Naive thymus-derived CD4-positive, alpha-beta T cell (primary cell): ENCODE results near the gene HOXB3. TPM values are rescaled to one million over a fixed set of nuclear protein-coding genes. Genes with fewer than 3 reads are reported as not detected.
A peak's percentile ranks its signal among the peaks of the same experiment; 100 is the strongest.

Source experiments
- ATAC-seq: fragments of 150-1000 bp; cut with Tn5 transposase; 2 replicates; pipeline ENCODE4 v1.10.0; 2021; ENCODE audit warnings: mild to moderate bottlenecking, moderate library complexity
- CTCF ChIA-PET: fragments of 350-600 bp; sonication (Branson Sonifier 250); formaldehyde crosslinking; loops from one replicate; lab custom pipeline; 2021; ENCODE audit warnings: antibody characterized with exemption; lab: Charles Lee
- POLR2A ChIA-PET: fragments of 350-600 bp; sonication (Branson Sonifier 250); formaldehyde crosslinking; loops from one replicate; lab custom pipeline; 2021; ENCODE audit warnings: antibody characterized with exemption, inconsistent platforms; lab: Charles Lee
- DNase-seq, 9 donors: peaks; one replicate each; pipeline versions ENCODE4 v3.0.0 to v3.0.0-alpha.2; 2020 to 2022; ENCODE audit warnings: mixed read lengths in 1 of 9
- H3K27ac ChIP-seq: one replicate; pipeline ENCODE4 v1.7.0; 2013; ENCODE audit warnings: mild to moderate bottlenecking, low read depth, low read length, moderate library complexity
- H3K27me3 ChIP-seq, 2 donors: one replicate each; pipeline ENCODE4 v1.7.0; 2013; ENCODE audit warnings: low read length in 2 of 2, mild to moderate bottlenecking in 2 of 2, moderate library complexity in 2 of 2; ENCODE audit not compliant: control insufficient read depth in 2 of 2, insufficient read depth in 2 of 2
- H3K36me3 ChIP-seq, 3 experiments: 1 replicate in 2 of 3; 2 replicates in 1 of 3; pipeline ENCODE4 v1.7.0; 2013; ENCODE audit warnings: low read length in 3 of 3, mild to moderate bottlenecking in 3 of 3, moderate library complexity in 1 of 3; ENCODE audit not compliant: insufficient read depth in 3 of 3, control insufficient read depth in 2 of 3
- H3K4me1 ChIP-seq, 2 donors: one replicate each; pipeline ENCODE4 v1.7.0; 2013; ENCODE audit warnings: low read length in 2 of 2, mild to moderate bottlenecking in 2 of 2, moderate library complexity in 1 of 2; ENCODE audit not compliant: control insufficient read depth in 2 of 2, insufficient read depth in 2 of 2
- H3K4me3 ChIP-seq: 2 replicates; pipeline ENCODE4 v1.7.0; 2013; ENCODE audit warnings: mild to moderate bottlenecking, low read length
- H3K9me3 ChIP-seq, 3 experiments: 1 replicate in 2 of 3; 2 replicates in 1 of 3; pipeline ENCODE4 v1.7.0; 2013; ENCODE audit warnings: low read length in 3 of 3; ENCODE audit not compliant: control insufficient read depth in 2 of 3
- H3K27ac Mint-ChIP-seq, 9 donors: one replicate each; pipeline ENCODE4 v1.8.0; 2020 to 2022; ENCODE audit warnings: mixed read lengths in 9 of 9, mild to moderate bottlenecking in 8 of 9, moderate library complexity in 5 of 9, inconsistent platforms in 2 of 9
- H3K27me3 Mint-ChIP-seq, 5 donors: one replicate each; pipeline ENCODE4 v1.8.0; 2021 to 2022; ENCODE audit warnings: mixed read lengths in 5 of 5, mild to moderate bottlenecking in 1 of 5
- H3K36me3 Mint-ChIP-seq, 5 donors: one replicate each; pipeline ENCODE4 v1.8.0; 2020 to 2022; ENCODE audit warnings: mixed read lengths in 5 of 5, mild to moderate bottlenecking in 3 of 5, inconsistent platforms in 1 of 5
- H3K4me1 Mint-ChIP-seq, 7 donors: one replicate each; pipeline ENCODE4 v1.8.0; 2020 to 2022; ENCODE audit warnings: mixed read lengths in 7 of 7, mild to moderate bottlenecking in 3 of 7, inconsistent platforms in 1 of 7
- H3K4me3 Mint-ChIP-seq, 10 donors: one replicate each; pipeline ENCODE4 v1.8.0; 2020 to 2022; ENCODE audit warnings: mild to moderate bottlenecking in 10 of 10, mixed read lengths in 10 of 10, moderate library complexity in 6 of 10, inconsistent platforms in 2 of 10
- H3K9me3 Mint-ChIP-seq, 11 donors: one replicate each; pipeline ENCODE4 v1.8.0; 2020 to 2022; ENCODE audit warnings: mixed read lengths in 11 of 11, mild to moderate bottlenecking in 4 of 11, inconsistent platforms in 1 of 11, moderate library complexity in 1 of 11
- intact Hi-C, 2 donors: fragments of 100-400 bp; cut with micrococcal nuclease; formaldehyde crosslinking; loops; one replicate each; pipeline ENCODE4 v1.15.1; 2023
- polyA plus RNA-seq, 2 donors: library from polyadenylated mRNA; unstranded; fragments of 300-500 nt; fragmentation: Illumina TruSeq; gene quantifications; one replicate each; pipeline ENCODE4 v1.2.3, GENCODE V29; 2021
- total RNA-seq, 6 experiments: library from RNA in 5 of 6; stranded (reverse) in 5 of 6; gene quantifications; 1 replicate in 5 of 6; 2 replicates in 1 of 6; pipeline ENCODE4 v1.2.3 and lab custom pipeline; 2021 to 2026

The HOXB3 gene
- total and polyA plus RNA-seq, 7 experiments from 2014 or later, result 0.11 to 14.6 (median 5.8) TPM; not detected in 1

DNA sequence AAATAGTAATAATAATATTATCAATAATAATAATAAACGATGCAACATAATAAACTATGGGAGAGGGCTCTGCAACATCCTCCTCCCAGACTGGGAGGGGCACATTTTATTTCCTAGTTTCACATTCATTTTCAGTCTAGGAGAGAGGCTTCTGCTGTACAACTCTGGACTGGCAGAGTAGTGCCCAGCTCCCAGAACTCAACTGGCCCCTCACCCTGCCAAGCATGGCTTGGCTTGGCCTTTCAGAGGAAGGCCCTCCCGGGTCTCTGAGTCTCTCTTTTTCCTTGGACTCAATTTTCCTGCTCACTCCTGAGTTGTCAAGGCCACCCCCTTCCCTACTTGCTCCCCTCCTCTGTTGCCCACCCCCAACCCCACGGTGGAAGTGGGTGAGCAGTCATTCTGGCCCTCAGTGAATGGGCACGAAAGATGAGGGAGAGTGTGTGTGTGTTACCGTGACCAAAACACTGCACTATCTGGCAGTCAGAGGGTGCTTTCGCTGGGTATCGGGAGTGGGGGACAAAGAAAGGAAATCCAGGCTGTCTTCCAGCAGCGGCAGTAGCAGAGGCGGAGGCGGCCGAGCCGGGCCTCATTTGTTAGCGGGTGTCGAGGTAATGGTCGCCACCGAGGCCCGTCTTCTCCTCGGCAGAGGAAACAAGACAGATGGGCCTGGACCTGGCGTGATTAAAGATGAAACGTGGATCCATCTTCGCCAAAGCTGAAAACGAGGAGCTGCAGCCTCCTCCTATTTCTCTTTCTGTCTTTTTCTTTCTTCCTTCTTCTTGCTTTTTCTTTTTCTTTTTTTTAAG is 14.2 kb downstream of the HOXB3 start:
- CTCF ChIA-PET, result no interaction called here
- Mint-ChIP-seq H3K36me3 (peaks cover 0 to 19% (median 0%) of the 10 kb centered on the region in 5 donors), H3K27me3 (peaks cover 24 to 51% (median 33%) of the 10 kb centered on the region in 5 donors), H3K9me3 (peaks cover 0 to 4% (median 0%) of the 10 kb centered on the region in 11 donors), H3K27ac (peak overlapping the region in 2 of 9 donors; percentile 14 to 29), H3K4me3 (peak overlapping the region in 7 of 10 donors; percentile 14 to 73 (median 41)), H3K4me1 (peaks cover 12 to 48% (median 34%) of the 10 kb centered on the region in 7 donors)
- Histone ChIP-seq H3K4me1 (peaks cover 15 to 16% of the 10 kb centered on the region in 2 donors), H3K27me3 (peaks cover 6 to 23% of the 10 kb centered on the region in 2 donors), H3K4me3 (no peak overlapping the region), H3K9me3 (no peaks in the 10 kb centered on the region), H3K27ac (no peak overlapping the region), H3K36me3 (no peaks in the 10 kb centered on the region)
- ATAC-seq (no peak), DNase-seq (no peak)
- intact Hi-C loops, result loop anchor here in 1 of 2 donors (5.0 kb wide), 1 partner anchor 64 kb away; no protein-coding TSS in a partner anchor
- POLR2A ChIA-PET, result interaction anchor here (0.7 kb wide), 1 partner anchor 21 kb away, joined by 3 read pairs; no protein-coding TSS in a partner anchor

DNA sequence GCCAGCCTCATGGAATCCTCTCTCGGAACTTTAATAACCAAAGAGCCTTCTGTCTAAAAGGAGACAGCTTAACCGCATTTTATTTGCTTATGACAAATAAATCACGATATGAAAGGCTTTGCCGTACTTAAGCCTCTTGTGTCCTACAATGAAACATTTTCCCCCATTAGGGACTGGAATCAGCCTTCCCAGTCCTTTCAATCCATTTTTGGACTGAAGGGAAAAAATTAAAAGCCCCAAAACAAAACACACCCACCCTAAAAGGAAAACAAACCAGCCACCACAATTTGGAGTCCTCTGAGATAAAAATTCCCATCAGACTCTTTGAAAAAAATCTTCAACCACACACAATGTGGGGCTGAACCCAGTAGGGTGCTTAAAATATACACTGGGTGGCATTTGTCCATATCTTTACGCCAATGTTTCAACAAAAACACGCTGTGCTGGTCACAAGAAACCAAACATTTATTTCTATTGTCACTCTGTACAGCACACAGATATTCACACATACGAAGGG is 14.9 kb downstream of the HOXB3 start:
- ATAC-seq (no peak), DNase-seq (no peak)
- Mint-ChIP-seq H3K9me3 (peaks cover 0 to 3% (median 0%) of the 10 kb centered on the region in 11 donors), H3K4me3 (no peak overlapping the region), H3K36me3 (peaks cover 0 to 19% (median 0%) of the 10 kb centered on the region in 5 donors), H3K27ac (no peak overlapping the region), H3K4me1 (peaks cover 12 to 41% (median 30%) of the 10 kb centered on the region in 7 donors), H3K27me3 (peaks cover 16 to 46% (median 28%) of the 10 kb centered on the region in 5 donors)
- ChIA-PET CTCF (interaction anchor here (1.2 kb wide), 1 partner anchor 8 kb away, joined by 3 read pairs; no protein-coding TSS in a partner anchor), POLR2A (interaction anchor here (0.7 to 1.2 kb wide), 3 partner anchors 14 to 34 kb away, joined by 3 to 5 read pairs (median 4); no protein-coding TSS in a partner anchor)
- no peak overlapping the region for H3K4me3 ChIP-seq
- H3K4me1 ChIP-seq, result peaks cover 15 to 16% of the 10 kb centered on the region in 2 donors
- H3K9me3 ChIP-seq, result no peaks in the 10 kb centered on the region
- H3K27ac ChIP-seq, result no peak overlapping the region
- H3K27me3 ChIP-seq, result peaks cover under 1 to 16% of the 10 kb centered on the region in 2 donors
- intact Hi-C loops, result loop anchor here in 1 of 2 donors (5.0 kb wide), 1 partner anchor 63 kb away; no protein-coding TSS in a partner anchor
- H3K36me3 ChIP-seq, result no peaks in the 10 kb centered on the region

DNA sequence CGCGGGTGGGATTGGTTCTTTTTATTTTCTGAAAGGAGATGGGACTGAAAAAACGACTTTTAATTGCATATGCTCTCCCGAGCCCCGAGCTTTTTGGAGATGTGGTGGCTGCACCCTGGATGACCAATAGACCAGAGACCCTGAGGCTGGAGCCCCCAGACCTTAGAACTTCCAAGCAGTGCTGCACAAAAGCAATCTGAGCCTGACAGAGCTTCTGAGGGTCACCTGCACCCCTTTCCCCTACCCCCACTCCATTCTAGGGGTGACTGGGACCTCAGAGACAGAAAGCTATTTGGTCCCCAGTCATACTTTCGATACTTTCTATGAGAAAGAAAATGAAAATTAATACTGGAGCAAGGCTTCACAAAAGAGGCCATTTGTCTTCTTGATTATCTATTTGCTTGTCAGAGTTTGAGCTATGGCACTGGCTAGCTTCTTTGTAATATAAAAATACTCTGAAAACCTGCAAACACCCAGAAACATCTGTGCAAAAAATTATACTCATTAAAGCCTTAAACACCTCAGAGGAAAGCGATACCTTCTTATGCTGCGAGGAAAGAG is 15.5 kb downstream of the HOXB3 start:
- CTCF ChIA-PET, result interaction anchor here (1.2 kb wide), 1 partner anchor 9 kb away, joined by 3 read pairs; no protein-coding TSS in a partner anchor
- H3K4me3 ChIP-seq, result no peak overlapping the region
- Mint-ChIP-seq H3K4me1 (peaks cover 11 to 37% (median 25%) of the 10 kb centered on the region in 7 donors), H3K9me3 (peaks cover 0 to 1% (median 0%) of the 10 kb centered on the region in 11 donors), H3K36me3 (peaks cover 0 to 16% (median 0%) of the 10 kb centered on the region in 5 donors), H3K4me3 (peak overlapping the region in 1 of 10 donors; percentile 1), H3K27me3 (peaks cover 11 to 46% (median 27%) of the 10 kb centered on the region in 5 donors), H3K27ac (no peak overlapping the region)
- H3K36me3 ChIP-seq, result no peaks in the 10 kb centered on the region
- H3K4me1 ChIP-seq, result peaks cover 15 to 16% of the 10 kb centered on the region in 2 donors
- no peak overlapping the region for H3K27ac ChIP-seq
- intact Hi-C loops, result loop anchor here in 1 of 2 donors (5.0 kb wide), 1 partner anchor 62 kb away; no protein-coding TSS in a partner anchor
- no peaks in the 10 kb centered on the region for H3K9me3 ChIP-seq
- H3K27me3 ChIP-seq, result peaks cover 0 to 11% of the 10 kb centered on the region in 2 donors
- ATAC-seq (no peak), DNase-seq (no peak)
- POLR2A ChIA-PET, result interaction anchor here (0.7 to 1.2 kb wide), 3 partner anchors 14 to 33 kb away, joined by 3 to 5 read pairs (median 4); no protein-coding TSS in a partner anchor

DNA sequence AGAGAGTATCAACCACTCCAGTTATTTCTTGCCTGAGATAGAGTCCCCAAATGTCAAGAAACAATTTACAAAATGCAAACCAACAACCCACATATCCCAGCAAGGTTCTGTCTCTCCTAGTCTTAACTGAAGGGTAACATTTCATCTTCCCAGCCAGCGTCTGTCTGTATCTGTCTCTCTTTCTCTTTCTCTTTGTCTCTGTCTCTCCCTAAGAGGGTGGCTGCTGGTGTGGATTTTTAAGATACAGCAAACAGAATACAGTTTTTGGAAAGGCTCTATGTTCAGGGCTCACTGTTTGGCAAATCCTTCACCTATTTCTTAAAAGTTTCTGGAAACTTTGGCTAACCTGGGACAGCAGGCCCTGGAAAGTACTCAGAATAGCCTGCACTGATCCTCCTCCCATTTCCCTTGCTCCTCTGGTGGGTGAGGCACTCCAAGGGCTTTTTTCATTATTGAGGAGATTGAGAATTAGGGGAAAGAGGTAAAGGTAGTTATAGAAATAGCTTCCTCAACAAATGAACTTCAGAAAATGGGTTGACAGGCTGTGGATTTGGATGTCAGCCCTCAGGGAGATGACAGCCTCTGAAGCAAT is 18.1 kb downstream of the HOXB3 start:
- DNase-seq, result no peak
- ChIA-PET CTCF (no interaction called here), POLR2A (interaction anchor here (0.6 kb wide), 1 partner anchor 59 kb away, joined by 3 read pairs; no protein-coding TSS in a partner anchor)
- intact Hi-C loops, result no loop called here
- peaks cover 0 to 35% (median 13%) of the 10 kb centered on the region in 7 donors for H3K4me1 Mint-ChIP-seq
- H3K27ac ChIP-seq, result no peak overlapping the region
- H3K27me3 ChIP-seq, result peaks cover 0 to 4% of the 10 kb centered on the region in 2 donors
- H3K9me3 Mint-ChIP-seq, result peaks cover 0 to 1% (median 0%) of the 10 kb centered on the region in 11 donors
- H3K27ac Mint-ChIP-seq, result no peak overlapping the region
- H3K4me1 ChIP-seq, result peaks cover 0 to under 1% of the 10 kb centered on the region in 2 donors
- no peaks in the 10 kb centered on the region for H3K9me3 ChIP-seq
- no peaks in the 10 kb centered on the region for H3K36me3 ChIP-seq
- H3K4me3 Mint-ChIP-seq, result no peak overlapping the region
- no peak overlapping the region for H3K4me3 ChIP-seq
- ATAC-seq, result no peak
- peaks cover 0 to 19% (median 0%) of the 10 kb centered on the region in 5 donors for H3K36me3 Mint-ChIP-seq
- H3K27me3 Mint-ChIP-seq, result peaks cover 0 to 33% (median 9%) of the 10 kb centered on the region in 5 donors

DNA sequence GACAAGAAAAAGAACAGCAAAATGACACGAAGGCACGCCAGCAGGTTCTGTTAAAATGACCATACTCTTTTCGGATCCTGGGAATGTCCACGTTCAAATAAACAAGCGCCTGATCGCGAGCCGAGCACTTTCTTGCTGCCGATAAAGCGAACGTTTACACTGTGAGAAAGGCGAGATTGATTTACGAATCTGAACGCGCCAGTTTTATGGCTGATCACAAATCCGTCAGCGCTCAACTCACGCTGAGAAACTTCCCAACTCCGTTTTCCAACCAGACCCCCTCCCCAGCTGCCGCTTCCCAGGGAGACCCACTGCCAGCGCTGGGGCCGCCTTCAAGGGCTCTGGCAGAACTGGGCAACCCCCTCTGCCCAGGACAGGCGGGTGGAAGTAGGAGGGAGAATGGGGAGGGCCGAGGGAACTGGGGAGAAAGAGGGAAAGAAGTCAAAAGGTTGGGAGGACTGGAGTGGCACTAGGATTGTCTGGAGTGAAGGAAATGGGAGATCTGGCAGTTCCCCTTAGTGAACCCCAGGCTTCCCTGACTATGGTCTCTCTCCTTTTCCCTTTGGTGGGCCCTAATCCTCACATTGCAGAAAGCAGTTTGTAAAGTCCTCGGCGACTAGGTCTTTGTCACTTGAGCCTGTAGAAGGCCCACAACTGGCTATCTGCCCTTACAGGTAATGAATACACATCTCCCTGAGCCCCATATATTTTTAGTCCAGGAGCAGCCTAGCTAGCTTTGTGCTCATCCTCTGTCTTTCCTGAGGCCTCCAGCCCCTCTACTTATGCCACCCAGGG is 18.8 kb downstream of the HOXB3 start:
- Histone ChIP-seq H3K4me1 (no peaks in the 10 kb centered on the region), H3K27ac (no peak overlapping the region), H3K9me3 (no peaks in the 10 kb centered on the region), H3K27me3 (peaks cover 0 to 4% of the 10 kb centered on the region in 2 donors), H3K36me3 (no peaks in the 10 kb centered on the region), H3K4me3 (no peak overlapping the region)
- intact Hi-C loops, result no loop called here
- ChIA-PET POLR2A (no interaction called here), CTCF (no interaction called here)
- H3K4me1 Mint-ChIP-seq, result peaks cover 0 to 33% (median 11%) of the 10 kb centered on the region in 7 donors
- H3K36me3 Mint-ChIP-seq, result peaks cover 0 to 19% (median 0%) of the 10 kb centered on the region in 5 donors
- no peak for DNase-seq
- peaks cover 0 to 1% (median 0%) of the 10 kb centered on the region in 11 donors for H3K9me3 Mint-ChIP-seq
- no peak overlapping the region for H3K4me3 Mint-ChIP-seq
- peaks cover 0 to 29% (median 5%) of the 10 kb centered on the region in 5 donors for H3K27me3 Mint-ChIP-seq
- H3K27ac Mint-ChIP-seq, result no peak overlapping the region
- no peak for ATAC-seq
